Cardiac muscle cell (in vitro differentiated cells and primary cell): ENCODE results near the gene ZPR1. TPM values are rescaled to one million over a fixed set of nuclear protein-coding genes. Genes with fewer than 3 reads are reported as not detected.

Experiments
- DNase-seq, 2 donors: peaks; one replicate each; pipeline versions ENCODE4 v3.0.0 to v3.0.0-alpha.2; 2010 to 2017; ENCODE audit warnings: low read depth in 1 of 2, low spot score in 1 of 2
- H3K27ac ChIP-seq: fragments of 200-600 bp; sonication (generic); 2 replicates; pipeline ENCODE4 v1.5.1; 2016
- H3K27me3 ChIP-seq: fragments of 200-600 bp; sonication (generic); 2 replicates; pipeline ENCODE4 v1.6.0; 2016; ENCODE audit warnings: control low read depth
- H3K36me3 ChIP-seq: fragments of 200-600 bp; sonication (generic); 2 replicates; pipeline ENCODE4 v1.5.1; 2016; ENCODE audit warnings: control low read depth
- H3K4me1 ChIP-seq: fragments of 200-600 bp; sonication (generic); 2 replicates; pipeline ENCODE4 v1.8.1; 2017; ENCODE audit warnings: low read depth, mild to moderate bottlenecking, mixed run types
- H3K4me3 ChIP-seq: fragments of 200-600 bp; sonication (generic); 2 replicates; pipeline ENCODE4 v1.5.1; 2016; ENCODE audit warnings: mild to moderate bottlenecking
- H3K9me3 ChIP-seq: fragments of 200-600 bp; sonication (generic); 2 replicates; pipeline ENCODE4 v1.5.1; 2017; ENCODE audit warnings: low read depth, mild to moderate bottlenecking, control low read depth
- polyA plus RNA-seq: library from polyadenylated mRNA; unstranded; fragments of >200 nt; fragmentation: Nextera tagmentation; extraction: Ambion mirVana; gene quantifications from 2 replicates; pipeline ENCODE4 v1.2.1, GENCODE V29; 2016
- total RNA-seq: library from RNA; depleted of rRNA; stranded (reverse); fragments of >200 nt; gene quantifications from 2 replicates; pipeline ENCODE4 v1.2.3, GENCODE V29; 2016
- TF ChIP-seq, protein P1 (sequence below): IDR thresholded peaks from 2 replicates; pipeline ENCODE4 v1.5.1; 2012; ENCODE audit warnings: low read depth, mild to moderate bottlenecking, low read length

The ZPR1 gene
- total and polyA plus RNA-seq, 2 experiments from 2014 or later, result 21.4 to 43.9 TPM

DNA sequence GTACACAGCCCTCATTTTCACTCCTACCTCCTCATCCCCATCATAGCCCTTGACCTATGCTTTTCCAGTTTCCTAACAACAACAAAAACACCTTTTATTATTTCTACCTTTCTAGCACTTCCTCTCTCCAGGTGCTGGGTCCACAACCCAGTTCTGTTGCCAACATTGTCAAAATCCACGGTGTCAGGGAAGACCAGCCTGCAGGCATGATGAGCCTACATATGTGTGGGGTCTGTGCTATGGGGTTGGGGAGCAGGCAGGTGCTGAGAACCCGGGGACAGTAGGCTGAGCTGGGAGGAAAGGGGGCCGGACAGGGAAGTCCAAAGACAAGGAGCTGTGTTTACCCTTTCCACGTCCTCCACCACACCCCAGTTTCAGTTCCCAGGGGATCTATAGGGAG lies 711 bp upstream of the ZPR1 start:
- H3K27ac ChIP-seq, result no peak overlapping the region
- DNase-seq, result no peak

DNA sequence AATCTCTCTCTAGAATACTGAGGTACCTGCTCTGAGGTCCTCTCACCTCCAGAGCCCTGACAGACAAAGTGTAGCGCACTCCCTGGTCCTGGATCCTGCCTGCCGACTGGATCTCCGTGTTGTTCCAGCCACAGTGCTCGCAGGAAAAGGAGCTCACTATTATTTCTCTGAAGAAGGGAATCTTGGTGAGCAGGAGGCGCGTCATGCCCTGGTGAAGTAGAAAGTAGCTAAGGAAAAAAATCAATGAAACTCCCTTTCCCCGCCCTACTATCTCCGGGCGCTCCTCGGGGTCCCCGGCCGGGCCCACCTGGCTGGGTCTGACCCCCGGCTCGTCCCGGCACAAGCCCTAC lies 412 bp downstream of the ZPR1 start:
- peaks cover 31% of the 10 kb centered on the region for H3K36me3 ChIP-seq
- TF ChIP-seq, protein P1, sequence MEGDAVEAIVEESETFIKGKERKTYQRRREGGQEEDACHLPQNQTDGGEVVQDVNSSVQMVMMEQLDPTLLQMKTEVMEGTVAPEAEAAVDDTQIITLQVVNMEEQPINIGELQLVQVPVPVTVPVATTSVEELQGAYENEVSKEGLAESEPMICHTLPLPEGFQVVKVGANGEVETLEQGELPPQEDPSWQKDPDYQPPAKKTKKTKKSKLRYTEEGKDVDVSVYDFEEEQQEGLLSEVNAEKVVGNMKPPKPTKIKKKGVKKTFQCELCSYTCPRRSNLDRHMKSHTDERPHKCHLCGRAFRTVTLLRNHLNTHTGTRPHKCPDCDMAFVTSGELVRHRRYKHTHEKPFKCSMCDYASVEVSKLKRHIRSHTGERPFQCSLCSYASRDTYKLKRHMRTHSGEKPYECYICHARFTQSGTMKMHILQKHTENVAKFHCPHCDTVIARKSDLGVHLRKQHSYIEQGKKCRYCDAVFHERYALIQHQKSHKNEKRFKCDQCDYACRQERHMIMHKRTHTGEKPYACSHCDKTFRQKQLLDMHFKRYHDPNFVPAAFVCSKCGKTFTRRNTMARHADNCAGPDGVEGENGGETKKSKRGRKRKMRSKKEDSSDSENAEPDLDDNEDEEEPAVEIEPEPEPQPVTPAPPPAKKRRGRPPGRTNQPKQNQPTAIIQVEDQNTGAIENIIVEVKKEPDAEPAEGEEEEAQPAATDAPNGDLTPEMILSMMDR, result no peak
- no peak for DNase-seq
- H3K9me3 ChIP-seq, result no peaks in the 10 kb centered on the region
- peaks cover 8% of the 10 kb centered on the region for H3K27me3 ChIP-seq
- peak overlapping the region; percentile 73 for H3K27ac ChIP-seq
- peaks cover 3% of the 10 kb centered on the region for H3K4me1 ChIP-seq
- peak overlapping the region; percentile 82 for H3K4me3 ChIP-seq

More for the DNA sequence above, 711 bp upstream of the ZPR1 start:
- Histone ChIP-seq H3K27me3 (peaks cover 8% of the 10 kb centered on the region), H3K9me3 (no peaks in the 10 kb centered on the region), H3K36me3 (peaks cover 19% of the 10 kb centered on the region), H3K4me3 (peak overlapping the region; percentile 82), H3K4me1 (peaks cover 3% of the 10 kb centered on the region)
- TF ChIP-seq, protein P1, result no peak

DNA sequence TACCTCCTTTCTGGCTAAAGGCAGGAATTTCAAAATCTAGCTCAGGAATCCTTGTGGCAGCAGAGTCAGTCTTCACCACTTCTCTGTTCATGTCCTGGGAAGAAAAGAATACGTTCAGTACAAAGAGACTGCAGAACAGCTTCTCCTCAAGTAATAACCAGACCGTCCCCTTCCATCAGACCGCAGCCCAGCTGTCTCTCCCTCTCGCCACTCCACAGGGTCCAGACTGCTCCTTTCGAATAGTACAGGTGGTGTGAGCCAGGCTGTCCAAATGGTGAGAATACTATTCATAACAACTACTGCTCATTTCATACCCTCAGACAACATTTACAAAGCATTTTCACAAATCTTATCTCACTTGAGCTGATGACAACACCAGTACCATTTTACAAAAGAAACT lies 857 bp downstream of the ZPR1 start:
- no peaks in the 10 kb centered on the region for H3K9me3 ChIP-seq
- TF ChIP-seq, protein P1, result no peak
- peak overlapping the region; percentile 82 for H3K4me3 ChIP-seq
- peaks cover 35% of the 10 kb centered on the region for H3K36me3 ChIP-seq
- peaks cover 3% of the 10 kb centered on the region for H3K4me1 ChIP-seq
- DNase-seq, result no peak
- no peak overlapping the region for H3K27ac ChIP-seq
- peaks cover 8% of the 10 kb centered on the region for H3K27me3 ChIP-seq

DNA sequence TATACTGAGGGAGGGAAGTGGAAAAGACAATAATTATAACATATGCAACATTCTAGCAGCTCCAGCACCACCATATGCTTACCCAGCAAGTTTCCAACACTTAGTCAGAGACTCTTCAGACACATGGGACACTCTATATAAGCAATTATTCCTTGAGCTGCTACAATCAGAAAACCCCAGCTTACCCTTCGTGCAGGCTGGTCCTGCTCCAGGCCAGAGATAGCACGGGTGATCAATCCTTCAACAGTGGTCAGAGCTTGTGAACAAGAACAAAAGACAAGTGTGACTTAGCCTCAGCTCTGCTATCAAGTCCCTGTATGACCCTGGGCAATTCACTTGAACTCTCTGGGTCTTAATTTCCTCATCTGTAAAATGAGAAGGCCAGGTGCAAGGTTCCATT lies 1.5 kb downstream of the ZPR1 start:
- Histone ChIP-seq H3K36me3 (peaks cover 38% of the 10 kb centered on the region), H3K27ac (no peak overlapping the region), H3K4me3 (no peak overlapping the region), H3K27me3 (peaks cover 8% of the 10 kb centered on the region), H3K9me3 (no peaks in the 10 kb centered on the region), H3K4me1 (peaks cover 3% of the 10 kb centered on the region)
- DNase-seq, result no peak
- TF ChIP-seq, protein P1, result no peak

DNA sequence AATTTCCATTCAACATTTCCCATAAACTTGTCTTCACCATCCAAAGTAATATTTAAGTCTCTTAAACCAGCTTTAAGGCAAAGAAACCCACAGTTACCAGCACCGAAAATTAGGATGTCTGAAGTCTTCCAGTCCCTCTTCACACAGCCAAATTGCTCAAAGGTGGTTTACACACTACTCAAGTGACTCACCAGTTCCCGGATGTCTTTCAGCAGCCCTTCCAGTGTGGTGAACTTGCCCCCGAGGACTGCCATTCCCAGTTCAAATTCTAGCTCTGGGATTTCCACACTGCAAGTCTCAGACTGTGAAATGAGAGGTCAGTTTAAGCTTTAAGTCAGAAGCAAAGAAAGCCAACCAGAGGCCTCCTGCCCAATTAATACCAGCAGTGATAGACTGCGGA lies 5.1 kb downstream of the ZPR1 start:
- TF ChIP-seq, protein P1, result no peak
- Histone ChIP-seq H3K36me3 (peaks cover 60% of the 10 kb centered on the region), H3K4me1 (peaks cover 3% of the 10 kb centered on the region), H3K27me3 (no peaks in the 10 kb centered on the region), H3K4me3 (no peak overlapping the region), H3K27ac (no peak overlapping the region), H3K9me3 (no peaks in the 10 kb centered on the region)
- DNase-seq, result peak in 1 of 2 donors; percentile 76

DNA sequence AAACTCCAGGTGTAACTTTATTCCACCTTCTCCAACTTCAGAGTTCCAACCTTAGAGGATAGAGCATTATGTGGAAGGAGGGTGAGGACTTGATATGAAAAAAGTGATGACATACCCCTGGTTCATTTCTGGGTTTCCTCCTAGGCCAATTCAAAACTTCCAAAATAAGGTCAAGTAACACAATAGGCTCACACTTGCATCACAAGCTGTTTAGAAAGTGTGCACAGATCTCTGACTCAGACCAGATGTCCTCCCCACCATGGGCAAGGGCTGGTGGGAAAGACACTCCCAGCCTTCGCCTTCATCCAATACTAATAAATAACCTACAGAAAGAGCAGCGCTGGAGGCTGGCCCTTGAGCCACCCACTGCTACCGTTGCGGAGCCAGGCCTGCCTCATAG lies 9.3 kb downstream of the ZPR1 start:
- H3K36me3 ChIP-seq, result peaks cover 48% of the 10 kb centered on the region
- H3K4me3 ChIP-seq, result no peak overlapping the region
- TF ChIP-seq, protein P1, result no peak
- H3K9me3 ChIP-seq, result no peaks in the 10 kb centered on the region
- no peak overlapping the region for H3K27ac ChIP-seq
- no peak for DNase-seq
- H3K4me1 ChIP-seq, result peaks cover 5% of the 10 kb centered on the region
- H3K27me3 ChIP-seq, result no peaks in the 10 kb centered on the region
